Middle frontal gyrus (tissue), 1 donor: ENCODE data around the gene TUT4.

Experiments used
- DNase-seq: peaks from one replicate; pipeline ENCODE4 v3.0.0-alpha.2; 2015; ENCODE audit warnings: low spot score; ENCODE audit errors: extremely low spot score

Gene TUT4

GRCh38 chr1:52571783-52572182, 18.9 kb upstream of the TUT4 start:
- no peak for DNase-seq

GRCh38 chr1:52569449-52570210, 16.7 kb upstream of the TUT4 start:
- DNase-seq, result no peak

DNA sequence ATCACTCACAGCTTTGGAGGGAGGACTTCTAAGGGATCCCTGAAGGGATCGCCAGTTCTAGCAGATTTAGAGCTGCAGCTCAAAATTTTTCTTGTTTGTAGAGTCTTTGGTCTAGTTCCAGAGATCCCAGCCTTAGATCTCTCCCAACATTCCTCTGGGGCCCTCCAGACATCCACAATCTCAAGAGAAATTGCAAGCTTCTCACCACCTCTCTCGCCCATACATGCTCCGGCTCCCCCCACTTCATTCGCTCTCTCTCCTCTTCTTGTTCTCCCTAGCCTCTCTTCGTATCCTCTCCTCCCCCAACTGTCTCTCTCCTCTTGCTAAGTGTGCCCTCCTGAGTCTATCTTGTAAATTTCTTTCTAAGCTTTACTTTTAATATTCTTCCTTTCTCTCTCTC, 15.1 kb upstream of the TUT4 start:
- DNase-seq, result no peak

DNA sequence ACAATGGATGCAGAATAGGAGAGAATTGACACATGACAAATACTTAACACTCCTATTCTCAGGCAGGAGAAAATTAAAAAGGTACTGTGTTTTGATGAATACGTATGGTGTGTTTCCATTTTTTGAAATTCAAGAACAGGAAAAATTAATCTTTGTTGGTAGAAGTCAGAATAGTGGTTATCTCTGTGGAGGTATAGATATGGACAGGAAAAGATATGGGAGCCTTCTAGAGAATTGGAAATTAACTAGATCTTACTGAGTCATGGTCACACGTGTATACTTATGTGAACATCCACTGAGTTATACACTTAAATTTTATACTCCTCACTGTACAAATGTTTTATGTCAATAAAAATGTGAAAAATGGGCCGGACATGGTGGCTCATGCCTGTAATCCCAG, 9.9 kb upstream of the TUT4 start:
- DNase-seq, result no peak

DNA sequence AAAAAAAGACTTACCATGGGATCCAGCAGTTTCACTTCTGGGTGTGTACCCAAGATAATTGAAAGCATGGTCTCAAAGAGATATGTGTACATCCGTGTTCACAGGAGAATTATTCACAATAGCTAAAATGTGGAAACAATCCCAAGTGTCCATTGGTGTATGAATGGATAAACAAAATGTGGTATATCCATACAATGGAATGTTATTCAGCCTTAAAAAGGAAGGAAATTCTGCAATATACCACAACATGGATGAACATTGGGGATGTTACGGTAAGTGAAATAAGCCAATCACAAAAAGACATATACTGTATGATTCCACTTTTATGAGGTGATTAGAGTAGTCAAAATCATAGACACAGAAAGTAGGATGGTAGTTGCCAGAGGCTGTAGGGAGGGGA, 7.0 kb upstream of the TUT4 start:
- DNase-seq, result no peak

GRCh38 chr1:52558941-52559340, 6.0 kb upstream of the TUT4 start:
- no peak for DNase-seq

DNA sequence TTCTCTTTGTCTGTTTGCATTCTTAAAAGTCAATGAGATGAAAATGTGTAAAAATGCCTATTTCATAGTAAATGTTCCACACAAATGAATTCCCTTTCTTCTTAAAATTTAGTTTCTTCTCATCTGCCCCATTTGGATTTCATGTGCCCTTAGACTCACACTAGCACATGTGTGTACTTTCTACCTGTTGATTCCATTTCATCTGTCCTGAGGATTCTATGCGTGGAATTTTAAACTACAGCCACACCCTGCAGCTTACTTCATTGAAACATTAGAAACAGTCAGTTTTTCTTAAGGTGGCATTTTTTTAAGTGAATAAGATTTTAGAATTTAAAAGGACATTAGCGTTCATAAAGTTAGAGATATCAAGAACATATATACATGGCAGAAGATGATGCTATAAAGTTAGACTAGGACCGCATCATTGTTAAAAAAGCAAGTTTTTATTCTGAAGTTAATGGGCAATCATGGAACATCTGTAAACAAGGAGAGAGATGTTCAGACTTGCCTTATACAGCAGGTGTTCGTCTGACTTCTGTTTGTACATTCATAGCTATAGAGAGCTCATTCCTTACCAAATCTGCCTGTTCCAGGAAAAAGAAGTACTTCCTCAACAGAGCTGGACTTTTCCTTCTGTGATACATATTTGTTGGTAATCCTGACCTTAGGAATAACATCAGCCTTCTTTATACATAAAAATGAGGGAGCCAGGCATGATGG, 3.9 kb upstream of the TUT4 start:
- DNase-seq, result no peak

- no peak for DNase-seq
Measured at GRCh38 chr1:52554756-52555155, 1.9 kb upstream of the TUT4 start.

- DNase-seq, result no peak
Measured at GRCh38 chr1:52554267-52554640, 1.4 kb upstream of the TUT4 start.

- peak; percentile 31 for DNase-seq
Measured at GRCh38 chr1:52553362-52554266, 722 bp upstream of the TUT4 start.

DNA sequence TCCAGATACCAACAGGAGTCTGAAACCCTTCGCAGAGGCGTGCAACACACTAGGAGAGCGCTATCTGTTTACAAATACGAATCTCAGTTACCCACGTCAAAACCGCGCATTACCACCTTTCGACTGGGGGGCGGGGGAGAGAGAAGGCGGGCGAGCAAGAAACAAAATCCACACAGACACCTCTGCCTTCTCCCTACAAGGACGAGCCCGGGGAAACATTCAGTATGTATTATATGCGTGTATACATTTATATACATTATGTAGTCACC, 722 bp downstream of the TUT4 start:
- no peak for DNase-seq

DNA sequence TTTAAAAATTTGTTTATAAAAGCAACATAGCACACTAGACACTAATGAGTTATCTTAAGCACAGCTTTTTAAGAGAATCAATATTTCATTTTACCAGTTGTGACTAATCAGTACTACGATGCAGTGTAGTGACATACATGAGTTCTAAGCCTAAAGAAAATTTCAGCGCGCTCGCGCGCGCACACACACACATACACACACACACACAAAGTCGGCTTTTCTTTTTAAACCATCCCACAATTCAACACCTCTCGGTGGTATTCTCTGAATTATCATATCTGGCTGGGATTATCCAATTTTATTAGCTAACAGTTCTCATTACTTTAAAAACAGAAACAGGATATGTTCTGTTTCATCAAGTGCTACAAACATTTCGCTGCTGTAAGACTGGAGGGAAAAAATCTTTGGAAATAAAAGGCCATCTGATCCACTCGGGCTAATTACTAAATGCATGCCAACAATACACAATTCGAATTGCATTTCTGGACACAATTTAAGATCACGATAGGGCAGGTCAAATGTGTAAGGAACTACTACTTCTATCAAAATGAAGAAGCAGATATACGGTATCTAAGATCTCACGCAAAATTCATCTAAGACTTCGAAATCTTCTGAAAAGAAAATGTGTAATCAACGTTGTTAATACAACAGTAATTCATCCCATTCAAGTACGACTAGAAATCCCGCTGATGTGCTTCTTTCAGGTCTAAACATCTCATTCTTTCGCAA, 1.2 kb downstream of the TUT4 start:
- DNase-seq, result peak; percentile 13

DNA sequence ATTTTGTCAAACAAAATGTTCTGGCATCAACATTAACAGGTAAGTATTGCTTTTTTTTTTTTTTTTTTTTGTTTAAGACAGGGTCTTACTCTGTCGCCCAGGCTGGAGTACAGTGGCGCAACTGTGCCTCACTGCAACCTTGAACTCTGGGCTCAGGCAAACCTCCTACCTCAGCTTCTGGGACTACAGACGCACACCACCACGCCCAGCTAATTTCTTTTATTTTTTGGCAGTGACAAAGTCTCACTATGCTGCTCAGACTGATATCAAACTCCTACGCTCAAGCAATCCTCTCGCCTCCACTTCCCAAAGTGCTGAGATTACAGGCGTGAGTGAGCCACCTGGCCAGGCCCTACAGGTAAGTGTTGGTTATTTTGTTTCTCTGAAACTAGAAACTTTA, 2.4 kb downstream of the TUT4 start:
- no peak for DNase-seq

DNA sequence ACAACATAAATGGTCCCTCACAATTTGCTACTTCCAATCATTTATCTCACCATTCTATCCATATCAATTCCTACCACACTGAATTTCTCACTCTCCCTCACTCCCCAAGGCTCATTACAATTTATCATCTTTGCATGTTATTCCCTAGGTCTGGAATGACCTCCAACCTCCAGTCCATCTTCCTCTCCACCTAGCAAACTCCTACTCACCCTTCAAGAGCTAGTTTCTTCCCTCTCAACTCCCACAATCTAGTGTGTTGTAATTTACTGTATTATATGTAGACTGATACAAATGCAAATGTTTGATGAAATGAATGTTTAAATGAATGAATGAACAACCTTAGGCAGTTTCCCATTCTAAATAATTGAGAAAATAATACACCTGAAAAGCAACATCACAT, 3.6 kb downstream of the TUT4 start:
- no peak for DNase-seq

DNA sequence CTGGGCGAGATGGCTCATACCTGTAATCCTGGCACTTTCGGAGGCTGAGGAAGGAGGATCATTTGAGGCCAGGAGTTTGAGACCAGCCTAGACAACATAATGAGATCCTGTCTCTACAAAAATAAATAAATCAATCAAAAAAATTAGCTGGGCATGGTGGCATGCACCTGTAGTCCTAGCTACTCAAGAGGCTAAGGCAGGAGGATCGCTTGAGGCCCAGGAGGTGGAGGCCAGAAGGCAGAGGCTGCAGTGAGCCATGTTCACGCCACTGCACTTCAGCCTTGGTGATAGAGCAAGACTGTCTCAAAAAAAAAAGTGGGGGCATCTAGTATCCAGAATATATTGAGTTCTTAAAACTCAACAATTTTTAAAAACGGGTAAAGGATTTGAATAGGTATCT, 6.0 kb downstream of the TUT4 start:
- DNase-seq, result no peak

DNA sequence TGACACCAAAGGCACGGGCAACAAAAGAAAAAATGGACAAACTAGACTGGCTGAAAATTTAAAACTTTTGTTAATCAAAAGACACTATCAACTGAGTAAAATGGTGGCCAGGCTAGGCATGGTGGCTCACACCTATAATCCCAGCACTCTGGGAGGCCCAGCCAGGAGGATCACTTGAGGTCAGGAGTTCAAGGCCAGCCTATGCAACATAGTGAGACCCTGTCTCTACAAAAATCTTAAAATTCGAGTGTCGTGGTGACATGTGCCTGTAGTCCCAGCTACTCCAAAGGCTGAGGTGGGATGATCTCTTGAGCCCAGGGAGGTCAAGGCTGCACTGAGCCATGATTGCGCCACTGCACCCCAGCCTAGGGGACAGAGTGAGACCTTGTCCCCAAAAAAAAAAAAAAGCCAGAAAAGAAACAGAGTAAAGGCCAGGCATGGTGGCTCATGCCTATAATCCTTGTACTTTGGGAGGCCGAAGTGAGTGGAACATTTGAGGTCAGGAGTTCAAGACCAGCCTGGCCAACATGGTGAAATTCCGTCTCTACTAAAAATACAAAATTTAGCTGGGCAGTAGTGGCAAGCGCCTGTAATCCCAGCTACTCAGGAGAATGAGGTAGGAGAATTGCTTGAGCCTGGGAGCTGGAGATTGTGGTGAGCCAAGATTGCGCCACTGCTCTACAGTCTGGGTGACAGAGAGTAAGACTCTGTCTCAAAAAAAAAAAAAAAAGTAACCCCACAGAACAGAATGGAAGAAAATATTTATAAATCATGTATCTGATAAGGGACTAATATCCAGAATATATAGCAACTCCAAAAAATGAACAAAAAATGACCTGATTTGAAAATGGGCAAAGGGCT, 8.0 kb downstream of the TUT4 start:
- DNase-seq, result no peak

GRCh38 chr1:52542085-52542688, 10.7 kb downstream of the TUT4 start:
- DNase-seq, result no peak

GRCh38 chr1:52534928-52535764, 17.7 kb downstream of the TUT4 start:
- DNase-seq, result no peak

DNA sequence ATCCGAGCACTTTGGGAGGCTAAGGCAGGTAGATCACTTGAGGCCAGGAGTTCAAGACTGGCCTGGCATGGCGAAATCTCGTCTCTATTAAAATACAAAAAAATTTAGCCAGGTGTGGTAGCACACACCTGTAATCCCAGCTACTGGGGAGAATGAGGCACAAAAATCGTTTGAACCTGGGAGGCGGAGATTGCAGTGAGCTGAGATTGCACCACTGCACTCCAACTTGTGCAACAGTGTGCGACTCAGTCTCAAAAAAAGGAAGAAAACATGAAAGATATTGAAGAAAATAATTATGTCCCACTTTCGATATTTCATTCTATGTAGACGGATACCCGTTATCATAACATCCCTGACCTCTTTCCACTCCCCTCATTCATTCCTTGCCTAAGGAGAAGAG, 19.2 kb downstream of the TUT4 start:
- DNase-seq, result no peak
